ENCODE data around the gene MGST3.

Gene MGST3

DNA sequence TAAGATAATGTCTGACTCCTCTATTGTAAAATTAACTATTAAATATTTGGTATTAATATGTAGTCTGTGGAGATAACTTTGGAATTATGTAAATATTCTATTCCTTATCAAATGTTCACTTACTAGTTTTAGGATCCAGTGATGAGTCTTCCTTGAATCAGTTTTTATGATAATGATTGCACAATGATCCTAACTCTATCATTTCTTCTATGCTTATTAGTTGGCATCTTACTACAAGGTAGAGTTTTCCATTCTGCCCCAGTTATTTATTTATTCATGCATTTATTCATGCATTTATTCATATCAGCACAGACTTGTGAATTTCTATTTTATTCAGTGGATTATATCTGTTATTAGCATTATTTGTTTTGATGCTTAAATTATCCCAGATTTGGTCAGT, 7.4 kb upstream of the MGST3 start:
- no peak overlapping the region for H3K4me3 ChIP-seq (replicated peaks; ENCODE audit: insufficient read depth, low read length)
- H3K27me3 ChIP-seq (ENCODE audit: insufficient read depth, poor library complexity, severe bottlenecking): no peaks in the 10 kb centered on the region
- no peak for DNase-seq (ENCODE audit: low read depth in 1 of 2, low spot score in 1 of 2)
- TF ChIP-seq GABPA (IDR thresholded peaks at IDR 0.05; ENCODE audit: low read depth) (no peak), SPI1 (IDR thresholded peaks at IDR 0.05; ENCODE audit: borderline replicate concordance, low read depth) (no peak)
- H3K27ac ChIP-seq (replicated peaks): no peak overlapping the region

DNA sequence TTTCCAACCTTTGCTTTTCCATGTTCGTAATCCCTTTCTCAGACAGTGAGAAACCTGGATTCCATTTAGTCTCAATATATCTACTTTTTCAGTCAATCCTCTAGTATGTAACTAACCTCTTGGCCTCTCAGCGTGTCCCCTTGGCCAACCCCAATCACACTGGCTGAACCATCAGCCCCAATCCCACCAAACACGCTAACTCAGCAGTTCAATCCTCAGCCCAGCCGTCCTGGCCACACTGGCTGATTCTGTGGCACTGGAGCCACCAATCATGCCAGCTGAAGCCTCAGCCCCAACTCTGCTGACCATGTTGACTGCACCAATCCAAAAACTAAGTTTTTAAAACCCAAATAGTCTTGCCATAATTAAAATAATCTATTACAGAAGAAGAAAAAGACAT, 6.6 kb upstream of the MGST3 start:
- DNase-seq (ENCODE audit: low read depth in 1 of 2, low spot score in 1 of 2): no peak
- Histone ChIP-seq H3K27me3 (ENCODE audit: insufficient read depth, poor library complexity, severe bottlenecking) (no peaks in the 10 kb centered on the region), H3K27ac (replicated peaks) (no peak overlapping the region), H3K4me3 (replicated peaks; ENCODE audit: insufficient read depth, low read length) (no peak overlapping the region)
- TF ChIP-seq, protein P1, sequence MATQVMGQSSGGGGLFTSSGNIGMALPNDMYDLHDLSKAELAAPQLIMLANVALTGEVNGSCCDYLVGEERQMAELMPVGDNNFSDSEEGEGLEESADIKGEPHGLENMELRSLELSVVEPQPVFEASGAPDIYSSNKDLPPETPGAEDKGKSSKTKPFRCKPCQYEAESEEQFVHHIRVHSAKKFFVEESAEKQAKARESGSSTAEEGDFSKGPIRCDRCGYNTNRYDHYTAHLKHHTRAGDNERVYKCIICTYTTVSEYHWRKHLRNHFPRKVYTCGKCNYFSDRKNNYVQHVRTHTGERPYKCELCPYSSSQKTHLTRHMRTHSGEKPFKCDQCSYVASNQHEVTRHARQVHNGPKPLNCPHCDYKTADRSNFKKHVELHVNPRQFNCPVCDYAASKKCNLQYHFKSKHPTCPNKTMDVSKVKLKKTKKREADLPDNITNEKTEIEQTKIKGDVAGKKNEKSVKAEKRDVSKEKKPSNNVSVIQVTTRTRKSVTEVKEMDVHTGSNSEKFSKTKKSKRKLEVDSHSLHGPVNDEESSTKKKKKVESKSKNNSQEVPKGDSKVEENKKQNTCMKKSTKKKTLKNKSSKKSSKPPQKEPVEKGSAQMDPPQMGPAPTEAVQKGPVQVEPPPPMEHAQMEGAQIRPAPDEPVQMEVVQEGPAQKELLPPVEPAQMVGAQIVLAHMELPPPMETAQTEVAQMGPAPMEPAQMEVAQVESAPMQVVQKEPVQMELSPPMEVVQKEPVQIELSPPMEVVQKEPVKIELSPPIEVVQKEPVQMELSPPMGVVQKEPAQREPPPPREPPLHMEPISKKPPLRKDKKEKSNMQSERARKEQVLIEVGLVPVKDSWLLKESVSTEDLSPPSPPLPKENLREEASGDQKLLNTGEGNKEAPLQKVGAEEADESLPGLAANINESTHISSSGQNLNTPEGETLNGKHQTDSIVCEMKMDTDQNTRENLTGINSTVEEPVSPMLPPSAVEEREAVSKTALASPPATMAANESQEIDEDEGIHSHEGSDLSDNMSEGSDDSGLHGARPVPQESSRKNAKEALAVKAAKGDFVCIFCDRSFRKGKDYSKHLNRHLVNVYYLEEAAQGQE (IDR thresholded peaks at IDR 0.05; ENCODE audit: insufficient replicate concordance, low read depth): no peak
- TF ChIP-seq POLR2AphosphoS5 (IDR thresholded peaks at IDR 0.05; ENCODE audit: low read depth) (no peak), SPI1 (IDR thresholded peaks at IDR 0.05; ENCODE audit: borderline replicate concordance, low read depth) (no peak), GABPA (IDR thresholded peaks at IDR 0.05; ENCODE audit: low read depth) (no peak)
- TF ChIP-seq, protein P2, sequence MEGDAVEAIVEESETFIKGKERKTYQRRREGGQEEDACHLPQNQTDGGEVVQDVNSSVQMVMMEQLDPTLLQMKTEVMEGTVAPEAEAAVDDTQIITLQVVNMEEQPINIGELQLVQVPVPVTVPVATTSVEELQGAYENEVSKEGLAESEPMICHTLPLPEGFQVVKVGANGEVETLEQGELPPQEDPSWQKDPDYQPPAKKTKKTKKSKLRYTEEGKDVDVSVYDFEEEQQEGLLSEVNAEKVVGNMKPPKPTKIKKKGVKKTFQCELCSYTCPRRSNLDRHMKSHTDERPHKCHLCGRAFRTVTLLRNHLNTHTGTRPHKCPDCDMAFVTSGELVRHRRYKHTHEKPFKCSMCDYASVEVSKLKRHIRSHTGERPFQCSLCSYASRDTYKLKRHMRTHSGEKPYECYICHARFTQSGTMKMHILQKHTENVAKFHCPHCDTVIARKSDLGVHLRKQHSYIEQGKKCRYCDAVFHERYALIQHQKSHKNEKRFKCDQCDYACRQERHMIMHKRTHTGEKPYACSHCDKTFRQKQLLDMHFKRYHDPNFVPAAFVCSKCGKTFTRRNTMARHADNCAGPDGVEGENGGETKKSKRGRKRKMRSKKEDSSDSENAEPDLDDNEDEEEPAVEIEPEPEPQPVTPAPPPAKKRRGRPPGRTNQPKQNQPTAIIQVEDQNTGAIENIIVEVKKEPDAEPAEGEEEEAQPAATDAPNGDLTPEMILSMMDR (IDR thresholded peaks at IDR 0.05; ENCODE audit: insufficient read depth, low read length): no peak

DNA sequence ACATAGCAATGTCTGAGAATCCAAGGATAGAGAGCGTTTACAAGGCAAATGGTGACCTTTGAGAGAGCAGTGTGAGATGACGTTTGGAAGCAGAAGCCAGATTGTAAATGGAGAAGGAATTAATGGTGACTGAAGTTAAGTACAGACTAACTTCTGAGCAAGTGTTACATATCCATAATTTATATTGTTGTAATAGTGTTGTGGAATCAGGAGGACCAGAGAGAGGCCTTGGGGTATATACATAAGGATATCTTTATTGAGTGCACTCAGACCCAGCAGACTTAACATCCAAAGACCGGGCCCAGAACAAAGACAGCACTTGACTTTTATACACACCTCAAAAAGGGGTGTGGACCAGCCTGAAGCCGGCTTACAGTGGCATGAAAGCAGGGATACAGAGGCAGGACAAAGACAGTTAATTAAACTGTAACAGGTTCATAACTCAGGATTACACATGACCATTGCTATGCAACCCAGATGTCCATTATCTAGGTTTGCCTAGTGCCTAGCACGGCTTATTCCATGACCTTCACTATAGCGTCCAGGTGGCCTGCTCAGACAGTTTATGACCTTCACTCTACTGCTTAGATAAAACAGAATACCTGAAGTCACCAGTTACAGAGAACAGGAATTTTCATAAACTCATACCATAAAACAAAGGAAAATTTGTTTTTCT, 2.7 kb upstream of the MGST3 start:
- Histone ChIP-seq H3K27ac (replicated peaks) (no peak overlapping the region), H3K27me3 (ENCODE audit: insufficient read depth, poor library complexity, severe bottlenecking) (no peaks in the 10 kb centered on the region), H3K4me3 (replicated peaks; ENCODE audit: insufficient read depth, low read length) (no peak overlapping the region)
- DNase-seq (ENCODE audit: low read depth in 1 of 2, low spot score in 1 of 2): no peak
- TF ChIP-seq, protein P2 (IDR thresholded peaks at IDR 0.05; ENCODE audit: insufficient read depth, low read length): no peak
- TF ChIP-seq POLR2AphosphoS5 (IDR thresholded peaks at IDR 0.05; ENCODE audit: low read depth) (no peak), SPI1 (IDR thresholded peaks at IDR 0.05; ENCODE audit: borderline replicate concordance, low read depth) (no peak), GABPA (IDR thresholded peaks at IDR 0.05; ENCODE audit: low read depth) (no peak)
- TF ChIP-seq, protein P1 (IDR thresholded peaks at IDR 0.05; ENCODE audit: insufficient replicate concordance, low read depth): no peak

DNA sequence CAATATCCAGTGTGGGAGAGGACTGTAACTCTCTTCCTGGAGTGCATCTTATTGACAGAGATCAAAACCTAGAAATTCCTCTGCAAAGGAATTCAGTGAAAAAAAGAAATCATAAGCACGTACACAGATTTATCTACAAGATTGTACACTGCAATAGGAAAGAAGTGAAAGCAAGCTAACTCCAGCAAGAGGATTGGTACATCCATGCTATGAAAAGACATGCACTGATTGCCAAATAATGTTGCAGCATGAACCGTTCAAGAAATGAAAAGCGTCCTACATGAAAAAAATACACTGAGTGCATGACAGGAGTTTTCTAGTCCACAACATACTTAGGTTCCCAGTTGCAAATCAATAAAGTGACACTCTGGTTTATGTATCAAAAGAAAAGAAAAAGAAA, 1.9 kb upstream of the MGST3 start:
- no peak for TF ChIP-seq GABPA (IDR thresholded peaks at IDR 0.05; ENCODE audit: low read depth)
- TF ChIP-seq, protein P1 (IDR thresholded peaks at IDR 0.05; ENCODE audit: insufficient replicate concordance, low read depth): no peak
- TF ChIP-seq, protein P2 (IDR thresholded peaks at IDR 0.05; ENCODE audit: insufficient read depth, low read length): no peak
- H3K27me3 ChIP-seq (ENCODE audit: insufficient read depth, poor library complexity, severe bottlenecking): no peaks in the 10 kb centered on the region
- H3K4me3 ChIP-seq (replicated peaks; ENCODE audit: insufficient read depth, low read length): no peak overlapping the region
- DNase-seq (ENCODE audit: low read depth in 1 of 2, low spot score in 1 of 2): no peak
- no peak overlapping the region for H3K27ac ChIP-seq (replicated peaks)

Measured in HL-60 (cell line).